ENCODE measurements around the gene IGFBP3.

IGFBP3 gene

GRCh38 chr7:45873355-45873754 lies 47.7 kb downstream of the IGFBP3 start:
- no peak for DNase-seq (ENCODE audit: low read depth in 2 of 2, low spot score in 1 of 2)

DNA sequence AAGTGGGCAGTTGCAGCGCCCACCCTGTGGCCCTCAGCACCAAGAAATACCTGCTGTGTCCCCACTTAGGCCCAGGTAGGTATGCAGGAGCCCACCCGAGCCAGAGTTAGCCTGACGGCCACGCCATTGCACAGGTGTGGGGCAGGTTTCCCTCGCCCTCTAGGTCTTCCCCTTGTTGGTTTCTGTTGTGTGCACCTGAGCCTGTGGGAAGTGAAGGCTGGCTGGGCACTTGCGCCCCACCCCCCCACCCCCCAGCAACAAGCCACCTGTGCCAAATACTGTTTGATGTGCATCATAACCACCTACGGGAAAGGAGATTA lies 48.1 kb downstream of the IGFBP3 start, which contains the start of gene CCDC201:
Gene CCDC201 (minus strand): TSS at position 48 of the 320 bp plus-strand sequence. CDS start 75 bp downstream, outside the sequence.
- no peak for DNase-seq (ENCODE audit: low read depth in 2 of 2, low spot score in 1 of 2)

DNA sequence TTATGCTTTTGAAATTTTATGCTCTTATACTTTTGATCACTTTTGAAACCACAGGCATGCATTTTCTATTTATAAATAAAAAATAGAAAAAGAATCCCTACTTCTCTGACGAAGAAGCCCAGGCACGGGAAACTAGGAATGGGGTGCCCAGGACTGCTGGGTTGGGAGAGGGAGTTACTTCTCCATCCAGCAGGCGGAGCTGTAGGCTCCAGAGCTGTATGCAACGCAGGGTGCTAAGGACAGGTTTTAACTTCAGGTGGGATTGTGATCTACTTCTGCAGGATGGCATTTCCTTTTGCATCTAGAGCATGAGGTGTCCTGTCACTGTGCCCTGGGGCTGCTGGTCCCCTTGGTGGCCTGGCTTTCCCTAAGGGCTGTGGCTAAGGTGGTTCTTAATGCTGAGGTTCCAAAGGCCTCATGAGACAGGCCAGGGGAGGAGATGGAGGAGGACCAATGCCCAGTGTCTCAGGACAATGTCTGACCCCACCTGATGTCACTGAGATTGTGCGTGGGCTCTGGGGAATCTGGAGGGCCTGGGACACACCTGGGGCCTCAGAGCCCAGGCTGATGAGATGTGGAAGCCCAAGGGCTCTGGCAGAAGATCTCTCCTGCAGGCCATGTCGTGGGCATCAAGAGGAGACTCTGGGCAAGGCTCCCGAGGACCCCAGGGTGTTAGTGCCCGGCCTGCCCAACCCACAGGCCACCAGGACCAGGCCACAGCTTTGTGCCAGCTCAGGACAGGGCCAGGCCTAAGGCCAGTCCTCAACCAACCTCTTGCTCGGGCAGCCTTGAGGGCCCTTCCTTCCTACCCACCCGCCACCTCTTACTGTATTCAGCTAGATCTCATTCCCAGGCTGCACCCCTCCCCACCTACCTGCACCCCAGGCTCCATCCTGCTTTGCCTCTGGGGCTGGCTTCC lies 48.7 kb downstream of the IGFBP3 start:
- no peak for DNase-seq (ENCODE audit: low read depth in 2 of 2, low spot score in 1 of 2)

DNA sequence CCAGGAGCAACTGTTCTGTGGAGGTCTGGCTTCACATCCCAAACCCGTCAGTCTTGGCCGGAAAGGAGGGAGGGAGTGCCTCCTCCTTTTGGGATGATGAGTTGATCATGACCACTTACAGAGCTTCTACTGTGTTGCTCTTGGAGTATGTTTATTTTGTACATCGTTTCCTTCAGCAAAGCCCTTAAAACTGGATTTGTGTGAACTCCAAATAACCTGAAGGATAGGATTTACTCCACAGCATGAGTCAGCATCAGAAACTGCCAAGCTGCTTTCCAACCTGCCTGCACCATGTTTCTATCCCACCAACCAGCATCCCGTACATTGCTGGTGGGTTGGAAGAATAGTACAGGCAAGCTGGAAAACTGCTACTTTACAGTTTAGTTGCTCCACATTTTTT lies 51.6 kb downstream of the IGFBP3 start:
- no peak for DNase-seq (ENCODE audit: low read depth in 2 of 2, low spot score in 1 of 2)

DNA sequence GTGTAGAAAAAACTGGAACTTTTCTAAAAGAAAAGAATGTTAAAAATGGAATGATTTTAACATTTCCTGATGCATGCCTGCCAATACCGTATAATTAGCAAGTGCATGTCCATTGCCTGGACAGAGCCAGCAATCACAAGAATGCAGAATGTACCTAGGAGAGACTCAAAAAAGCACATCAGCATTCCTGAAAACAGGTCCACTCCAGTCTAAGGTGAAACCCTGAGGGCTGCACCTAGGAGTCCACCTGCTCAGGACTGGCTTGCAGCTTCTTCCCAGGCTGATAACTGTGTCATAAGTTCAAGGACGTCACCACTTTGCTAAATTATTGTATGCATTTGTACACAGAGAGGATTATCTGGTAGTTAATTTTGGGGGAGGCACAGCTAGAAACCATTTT lies 53.6 kb downstream of the IGFBP3 start:
- no peak for DNase-seq (ENCODE audit: low read depth in 2 of 2, low spot score in 1 of 2)

GRCh38 chr7:45865594-45866410 lies 55.3 kb downstream of the IGFBP3 start:
- DNase-seq (ENCODE audit: low read depth in 2 of 2, low spot score in 1 of 2), result no peak

- no peak for DNase-seq (ENCODE audit: low read depth in 2 of 2, low spot score in 1 of 2)
Measured at GRCh38 chr7:45863715-45864114, 57.4 kb downstream of the IGFBP3 start.

Data from stimulated activated CD8-positive, alpha-beta memory T cell treated with anti-CD3 and anti-CD28 coated beads, Interleukin-4, amount 100 ng/mL, for 4 hours (primary cell).